Stimulated activated CD8-positive, alpha-beta memory T cell treated with anti-CD3 and anti-CD28 coated beads, Interleukin-12 subunit alpha, Interleukin-12 subunit beta, amount 100 ng/mL, for 24 hours (primary cell): Measurements from ENCODE around the gene ANKLE2.
"Not testable (repeated sequence)": the region's sequence is repeated elsewhere in the genome, so short reads cannot be mapped to it uniquely, and the experiment has no call there.

Source experiments
- DNase-seq: peaks from one replicate; pipeline ENCODE4 v3.0.0-alpha.2; 2020; ENCODE audit errors: extremely low read depth

Gene ANKLE2

DNA sequence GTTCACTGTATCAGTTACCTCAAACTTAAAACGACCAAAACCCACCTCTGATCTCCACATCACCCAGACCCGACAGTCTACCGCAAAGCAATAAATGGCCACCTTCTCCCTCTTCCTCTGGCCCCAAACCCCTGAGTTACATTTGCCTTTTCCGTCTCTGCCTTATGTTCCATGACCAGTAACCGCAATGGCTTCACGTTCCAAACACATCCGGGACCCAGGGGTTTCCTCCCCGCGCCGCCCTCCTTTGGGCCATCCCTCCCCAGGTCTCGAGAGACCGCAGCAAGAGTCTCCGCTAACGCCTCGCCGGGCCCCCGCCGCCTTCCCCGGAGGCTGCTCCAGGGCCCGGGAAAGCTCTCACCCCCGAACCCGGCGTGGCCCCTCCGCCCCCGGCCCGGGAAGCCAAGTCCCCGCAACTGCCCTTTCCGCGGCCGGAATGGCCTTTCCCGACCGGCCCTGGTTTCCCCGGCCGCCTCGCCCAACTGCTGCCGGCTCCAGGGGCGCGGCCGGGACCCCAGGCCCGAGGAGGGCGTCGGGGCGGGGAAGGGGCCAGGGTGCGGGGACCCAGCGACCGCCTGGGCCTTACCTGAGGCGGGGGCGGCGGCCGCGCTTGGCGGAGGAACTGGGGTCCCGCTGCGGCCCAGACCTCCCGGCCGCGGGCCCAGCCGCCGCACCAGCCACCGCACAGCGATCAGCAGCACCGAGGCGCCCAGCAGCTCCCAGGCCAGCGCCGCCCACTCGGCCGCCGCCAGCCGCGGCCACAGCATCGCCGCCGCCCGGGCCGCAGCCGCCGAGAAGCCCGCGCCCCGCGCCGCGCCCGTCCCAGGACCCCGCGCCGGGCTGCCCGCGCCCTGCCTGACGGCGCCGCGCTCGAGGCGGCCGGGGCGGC is at the start of gene ANKLE2:
TSS of gene ANKLE2 (minus strand) at position 801 of the 889 bp plus-strand sequence. CDS start at position 767, 34 bp downstream.
- DNase-seq = peak; percentile 31

DNA sequence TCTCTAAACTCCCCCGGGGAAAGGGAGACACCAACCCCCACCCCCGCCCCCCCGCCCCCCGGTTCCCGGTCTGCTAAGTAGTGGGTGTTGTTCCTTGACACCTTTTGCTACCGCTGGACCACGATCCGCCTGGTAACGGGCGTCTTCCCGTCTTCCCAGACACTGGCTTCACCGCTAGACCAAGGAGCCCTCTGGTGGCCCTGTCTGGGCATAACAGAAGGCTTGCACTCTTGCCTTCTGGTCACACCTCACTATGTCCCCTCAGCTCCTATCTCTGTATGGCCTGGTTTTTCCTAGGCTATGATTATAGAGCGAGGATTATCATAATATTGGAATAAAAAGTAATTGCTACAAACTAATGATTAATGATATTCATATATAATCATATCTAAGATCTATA is 47.8 kb upstream of the ANKLE2 start:
- DNase-seq = not testable (repeated sequence)

DNA sequence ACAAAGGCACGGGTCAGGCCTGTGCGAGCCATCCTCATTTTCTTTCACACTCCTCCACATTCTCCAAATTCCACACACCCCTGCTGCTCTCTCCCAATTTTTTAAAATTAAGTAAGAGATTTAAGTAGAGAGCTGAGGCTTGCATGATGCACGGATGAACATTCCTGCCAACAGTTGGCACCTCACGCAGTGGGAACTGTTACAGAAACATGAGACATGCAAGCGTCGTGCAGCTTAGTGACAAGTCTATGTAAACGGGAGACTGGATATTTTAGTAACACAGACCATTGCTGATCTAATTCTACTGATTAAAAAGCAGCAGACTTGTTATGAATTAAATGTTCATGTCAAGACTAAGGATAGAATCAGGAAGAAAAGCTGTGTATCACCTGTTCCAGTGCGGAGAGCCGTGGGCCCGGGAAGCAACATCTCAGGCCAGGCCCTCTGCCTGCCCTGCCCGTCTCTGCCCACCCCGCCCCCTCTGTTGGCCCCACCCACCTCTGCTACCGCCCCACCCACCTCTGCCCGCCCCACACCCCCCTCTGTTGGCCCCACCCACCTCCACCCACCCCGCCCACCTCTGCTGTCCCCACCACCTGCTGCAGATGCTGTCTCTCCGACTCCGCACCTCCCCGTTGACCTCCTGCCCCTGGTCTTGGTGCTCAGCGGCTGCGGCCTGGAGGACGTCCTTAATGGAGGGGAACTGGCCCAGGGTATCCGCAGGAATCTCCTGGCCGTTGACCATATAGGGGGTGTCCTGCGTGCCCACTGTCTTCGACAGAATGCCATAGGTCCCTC is 45.9 kb upstream of the ANKLE2 start:
- no peak for DNase-seq

DNA sequence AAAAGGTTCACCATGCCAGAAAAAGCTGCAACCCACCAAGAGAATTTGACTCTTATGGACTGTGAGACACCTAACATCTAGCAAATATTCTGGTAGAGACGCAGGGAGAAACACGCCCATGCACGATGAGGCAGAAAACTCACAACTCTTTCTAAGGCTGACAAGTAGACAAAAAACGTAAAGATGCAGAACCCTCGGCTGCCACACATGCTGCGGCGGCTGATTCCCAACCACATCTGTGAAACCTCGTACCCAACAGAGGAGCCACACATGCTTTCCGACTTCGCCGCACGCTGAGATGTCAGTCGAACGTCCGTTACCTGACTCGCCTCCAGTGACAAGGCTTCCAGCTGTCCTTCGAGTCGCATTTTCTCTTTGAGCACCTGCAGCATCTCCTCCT is 45.2 kb upstream of the ANKLE2 start:
- DNase-seq = no peak

DNA sequence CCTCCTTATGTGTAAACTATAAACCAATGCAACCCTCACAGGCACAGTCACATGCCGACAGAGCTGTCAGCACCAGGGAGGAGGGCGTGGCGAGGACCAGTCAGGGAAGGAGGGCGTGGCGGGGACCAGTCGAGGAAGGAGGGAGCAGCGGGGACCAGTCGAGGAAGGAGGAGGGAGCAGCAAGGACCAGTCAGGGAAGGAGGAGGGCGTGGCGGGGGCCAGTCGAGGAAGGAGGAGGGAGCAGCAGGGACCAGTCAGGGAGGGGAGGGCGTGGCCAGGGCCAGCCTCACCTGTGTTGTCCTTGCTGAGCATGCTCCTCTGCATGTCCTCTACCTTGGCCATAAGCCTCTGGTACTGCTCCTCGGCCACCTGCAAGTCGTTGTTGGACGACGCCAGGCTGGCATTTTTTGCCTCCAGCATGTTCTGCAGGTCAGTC is 42.8 kb upstream of the ANKLE2 start:
- DNase-seq = no peak

DNA sequence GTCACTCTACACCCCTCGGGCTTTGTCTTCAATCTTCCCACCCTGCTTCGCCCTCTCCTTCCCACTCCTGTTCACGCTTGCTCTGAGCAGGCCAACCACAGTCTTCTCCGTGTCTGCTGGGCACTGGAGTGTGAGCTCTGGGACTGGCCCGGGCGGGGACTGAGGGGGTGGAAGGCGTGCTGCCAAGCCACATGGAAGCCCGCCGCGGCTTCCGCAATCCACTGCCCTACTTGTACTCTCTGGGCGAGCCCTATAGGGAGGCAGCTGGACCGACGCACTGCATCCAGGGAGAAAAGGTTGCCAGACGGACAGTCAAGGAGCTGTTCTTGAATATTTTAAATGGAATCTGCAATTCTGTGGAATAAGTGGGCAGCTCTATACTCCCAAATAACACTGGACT is 42.3 kb upstream of the ANKLE2 start:
- DNase-seq = no peak

DNA sequence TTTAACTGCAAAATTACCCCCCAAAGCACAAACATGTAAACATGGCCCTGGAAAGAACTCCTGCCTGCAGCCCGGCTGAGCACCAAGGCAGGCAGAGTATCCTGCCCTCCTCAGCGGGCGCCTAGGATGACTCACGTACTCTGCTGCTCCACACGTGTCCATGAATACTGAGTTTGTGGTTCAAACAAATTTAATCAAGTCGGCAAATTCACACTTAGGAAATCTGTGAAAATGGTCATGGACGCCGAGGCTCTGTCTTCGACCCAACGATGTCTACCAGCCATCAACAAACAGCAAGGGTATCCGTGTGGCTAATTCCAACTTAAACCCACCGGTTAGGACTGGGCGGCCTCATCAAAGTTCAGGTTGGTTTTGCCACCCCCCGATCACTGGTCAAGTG is 41.5 kb upstream of the ANKLE2 start:
- DNase-seq = no peak

DNA sequence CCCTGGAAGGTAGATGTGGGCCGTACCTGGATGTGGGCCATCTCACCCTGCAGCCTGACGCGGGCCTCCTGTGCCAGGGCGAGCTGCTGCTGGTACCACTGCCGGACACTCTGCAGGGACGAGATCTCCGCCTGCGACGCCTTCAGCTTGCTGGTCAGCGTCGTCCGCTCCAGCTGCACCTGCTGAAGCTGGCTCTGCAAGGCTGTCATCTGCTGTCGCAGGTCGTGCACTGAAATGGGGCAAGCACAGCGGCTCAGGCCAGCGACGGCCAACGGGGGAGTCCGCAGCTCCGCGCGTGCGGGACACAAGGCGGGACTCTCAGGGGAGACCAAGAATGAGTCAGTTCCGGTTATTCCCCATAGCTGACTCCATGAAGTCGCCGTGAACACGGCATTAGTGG is 40.1 kb upstream of the ANKLE2 start:
- DNase-seq = no peak

DNA sequence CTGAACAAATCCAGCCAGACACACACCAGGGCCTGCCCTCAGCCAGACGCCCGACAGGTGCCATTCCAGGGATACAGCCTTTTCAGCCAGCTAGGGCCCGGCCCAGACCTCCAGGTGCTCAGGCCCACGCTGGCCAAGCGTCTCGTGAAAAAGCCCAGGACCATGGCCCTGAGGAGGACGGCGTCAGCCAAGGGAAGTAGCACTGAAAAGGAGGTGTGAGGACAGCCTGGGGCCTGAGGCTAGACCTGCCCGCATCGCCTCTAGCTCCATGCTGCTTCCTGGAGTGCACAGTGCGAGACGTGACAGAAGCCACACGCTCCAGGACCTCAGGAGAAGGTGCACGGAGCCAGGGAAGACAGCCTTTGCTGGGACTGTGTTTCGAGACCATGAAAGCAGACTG is 37.2 kb upstream of the ANKLE2 start:
- DNase-seq = no peak

DNA sequence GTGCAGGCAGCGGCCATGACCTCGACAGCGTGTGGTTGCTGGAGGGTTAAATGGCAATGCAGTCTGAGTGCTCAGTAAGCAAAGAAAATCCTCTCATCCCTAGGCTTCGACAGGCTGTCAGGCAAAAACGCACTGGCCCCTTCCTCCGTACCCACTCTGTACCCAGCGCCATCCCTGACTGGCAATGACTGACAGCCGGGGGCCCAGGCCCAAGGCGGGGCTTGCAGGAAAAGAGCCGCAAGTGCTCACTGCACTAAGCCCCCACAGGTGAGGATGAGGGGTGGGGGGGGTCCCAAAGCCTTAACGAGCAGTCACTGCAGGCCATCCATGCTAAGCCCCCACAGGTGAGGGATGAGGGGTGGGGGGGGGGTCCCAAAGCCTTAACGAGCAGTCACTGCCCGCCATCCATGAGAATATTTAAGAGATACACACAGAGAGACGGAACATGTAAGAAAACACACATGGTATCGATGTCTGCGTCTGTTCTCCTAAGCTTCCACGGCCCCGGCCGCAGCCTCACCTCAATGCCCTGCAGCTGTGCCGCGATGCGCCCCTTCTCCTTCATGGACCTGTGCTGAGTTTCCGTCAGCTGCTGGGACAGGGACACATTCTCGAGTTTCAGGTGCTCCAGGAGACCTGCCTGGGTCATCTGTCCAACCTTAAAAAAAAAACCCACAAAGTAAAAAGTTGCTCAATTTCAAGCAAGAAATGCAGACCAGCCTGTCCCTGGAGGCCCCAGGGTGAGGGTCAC is 36.4 kb upstream of the ANKLE2 start:
- DNase-seq = no peak

DNA sequence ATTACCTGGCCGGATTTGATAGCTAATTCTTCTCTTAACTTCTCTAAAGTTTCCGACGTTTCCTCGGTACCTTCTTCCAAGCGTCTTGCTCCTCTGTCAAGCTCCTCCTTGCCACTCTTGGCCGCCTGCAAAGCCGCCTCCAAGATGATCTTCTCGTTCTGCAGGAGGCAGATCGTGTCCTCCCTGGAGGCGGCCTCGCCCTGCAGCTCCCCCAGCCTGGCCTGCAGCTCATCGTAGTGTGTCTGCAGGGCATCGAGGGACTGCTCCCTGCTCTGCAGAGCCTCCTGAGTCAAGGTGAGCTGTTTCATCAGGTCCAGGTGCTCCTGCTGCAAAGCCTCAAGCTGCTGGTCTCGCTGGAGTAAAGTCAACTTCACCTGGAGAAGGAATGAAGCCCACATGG is 34.2 kb upstream of the ANKLE2 start:
- DNase-seq = no peak

DNA sequence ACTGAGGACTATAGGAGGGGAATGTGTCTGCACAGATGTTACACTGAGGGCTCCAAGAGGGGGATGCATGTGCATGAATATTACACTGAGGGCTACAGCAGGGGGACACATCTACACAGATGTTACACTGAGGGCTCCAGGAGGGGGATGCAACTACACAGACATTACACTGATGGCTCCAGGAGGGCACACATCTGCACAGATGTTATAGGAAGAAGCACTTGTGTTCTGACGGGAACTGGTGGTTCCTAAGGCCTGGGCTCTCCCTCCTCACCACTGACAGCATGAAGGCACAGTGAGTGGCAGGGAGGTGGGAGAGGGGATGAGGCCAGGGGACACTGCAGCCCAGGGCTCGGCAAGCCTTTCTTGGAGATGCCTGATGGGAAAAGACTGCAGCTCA is 30.3 kb upstream of the ANKLE2 start:
- not testable (repeated sequence) for DNase-seq

DNA sequence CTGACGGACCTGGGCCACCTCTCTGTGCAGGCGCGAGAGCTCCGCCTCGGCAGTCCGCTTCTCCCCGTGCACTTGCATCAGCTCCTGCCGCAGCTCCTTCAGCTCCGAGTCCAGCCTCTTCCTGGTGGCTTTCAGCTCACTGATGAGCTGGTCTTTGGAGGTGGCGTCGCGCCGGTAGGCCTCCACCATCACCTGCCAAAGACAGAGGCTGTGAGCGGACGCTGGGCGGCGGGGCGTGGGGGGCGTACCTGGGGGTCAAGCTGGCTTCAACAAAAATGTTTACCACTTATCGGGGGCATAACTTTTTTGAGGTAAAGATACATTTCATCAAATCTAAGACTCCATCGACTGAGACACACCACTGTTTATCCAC is 27.5 kb upstream of the ANKLE2 start:
- no peak for DNase-seq

DNA sequence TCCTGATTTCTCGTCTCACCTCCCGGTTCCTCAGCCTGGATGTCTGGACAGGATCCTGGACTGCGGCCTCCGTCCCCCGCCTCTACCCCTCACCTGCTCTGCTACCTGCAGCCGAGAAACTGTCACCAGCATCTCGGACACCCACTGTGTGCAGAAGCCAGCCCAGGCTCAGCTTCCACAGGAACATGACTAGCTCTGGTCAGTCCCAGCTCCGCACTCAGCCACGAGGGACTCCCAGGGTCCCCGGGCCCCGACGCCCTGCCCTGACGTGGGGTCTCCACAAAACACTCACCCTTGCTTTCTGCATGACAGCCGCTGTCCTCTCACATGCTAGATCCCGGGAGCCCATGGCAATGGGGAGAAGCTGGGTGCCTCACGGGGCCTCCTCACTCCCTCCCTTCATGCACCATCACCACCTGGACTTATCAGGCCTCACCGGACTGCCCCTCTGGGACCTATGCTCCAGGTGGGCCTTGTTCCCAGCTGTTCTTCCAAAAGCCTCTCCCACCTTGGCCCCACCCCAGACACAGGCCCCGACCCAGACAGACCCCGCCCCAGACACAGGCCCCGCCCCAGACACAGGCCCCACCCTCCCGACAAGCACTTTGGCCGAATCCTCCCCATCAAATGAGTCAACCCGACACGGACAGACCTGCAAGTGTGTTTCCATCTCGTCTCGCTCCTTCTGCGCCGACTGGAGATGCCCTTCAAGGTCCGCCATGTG is 26.9 kb upstream of the ANKLE2 start:
- no peak for DNase-seq

DNA sequence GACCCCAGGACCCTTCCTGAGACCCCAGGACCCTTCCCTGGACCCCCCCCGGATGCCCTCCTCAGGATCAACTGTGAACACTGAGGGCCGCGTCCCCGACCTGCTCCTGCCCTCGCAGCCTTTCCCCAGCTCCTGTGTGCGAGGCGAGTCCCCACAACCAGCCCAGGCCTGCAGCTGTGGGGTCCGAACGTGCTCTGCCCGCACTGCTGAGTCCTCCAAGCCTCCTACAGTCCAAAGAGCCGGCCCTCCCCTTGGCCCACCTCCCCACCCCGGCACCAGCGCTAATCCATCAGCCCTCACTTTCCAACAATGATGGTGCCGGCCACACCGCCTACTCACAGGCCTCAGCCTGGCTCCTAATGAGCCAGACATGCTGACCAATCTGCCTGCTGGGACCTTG is 26.2 kb upstream of the ANKLE2 start:
- no peak for DNase-seq

DNA sequence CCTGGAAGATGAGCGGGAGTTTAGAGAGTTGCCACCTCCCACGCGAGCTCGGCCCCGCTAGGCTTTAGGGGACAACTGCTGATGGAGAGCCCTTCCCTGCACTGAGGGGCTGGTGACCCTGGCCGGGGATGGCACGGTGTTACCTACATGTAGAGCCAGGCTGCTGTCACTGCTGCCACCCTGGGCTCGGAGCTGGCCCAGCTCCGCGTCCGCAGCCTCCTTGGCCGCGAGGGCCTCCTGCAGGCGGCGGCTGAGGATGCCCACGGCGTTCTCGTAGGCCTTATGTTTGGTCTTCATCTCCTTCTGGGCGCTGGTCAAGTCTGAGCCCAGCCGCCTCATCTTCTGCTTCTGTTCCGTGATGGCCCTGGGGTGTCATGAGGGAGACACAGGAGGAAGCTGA is 24.6 kb upstream of the ANKLE2 start:
- DNase-seq = no peak

DNA sequence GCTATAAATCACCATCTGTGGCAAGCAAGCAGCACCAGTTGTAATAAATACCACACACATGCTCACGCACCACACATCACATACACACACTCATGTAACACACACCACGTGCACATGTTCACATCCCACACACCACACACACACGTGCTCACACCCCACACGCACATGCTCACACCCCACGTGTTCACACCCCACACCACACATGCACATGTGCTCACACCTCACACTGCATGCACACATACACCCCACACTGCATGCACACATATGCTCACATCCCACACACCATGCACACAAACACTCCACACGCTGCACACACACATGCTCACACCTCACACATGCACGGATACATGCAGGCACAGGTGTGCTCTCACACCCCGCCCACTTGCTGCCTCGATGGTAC is 22.9 kb upstream of the ANKLE2 start:
- no peak for DNase-seq

DNA sequence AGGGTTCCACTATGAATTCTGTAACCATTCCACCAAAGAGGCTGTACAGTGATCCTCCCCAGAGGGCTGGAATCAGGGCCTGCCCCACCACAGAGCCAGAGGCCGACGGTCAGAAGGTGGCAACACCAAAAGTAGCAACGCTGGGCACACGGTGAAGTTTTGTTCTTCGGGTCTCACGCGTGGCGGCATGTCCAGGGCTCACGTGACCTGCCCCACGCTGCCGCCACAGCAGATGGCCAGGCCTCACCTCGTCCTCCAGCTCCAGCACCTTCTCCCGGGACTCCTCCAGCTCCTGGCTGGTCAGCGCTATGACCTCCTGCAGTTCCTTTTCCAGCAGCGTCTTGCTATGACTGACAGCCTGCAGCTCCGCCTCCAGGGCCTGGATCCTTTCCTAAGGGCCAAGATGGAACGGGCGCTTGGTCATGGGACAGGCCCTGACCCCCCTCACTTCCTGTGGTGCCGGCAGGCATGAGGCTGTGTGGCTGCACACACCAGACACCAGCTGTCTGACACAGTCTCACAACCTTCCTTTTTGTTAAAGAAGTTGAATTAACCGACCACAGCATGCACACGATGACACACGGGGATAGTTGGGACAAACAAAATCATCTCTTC is 22.4 kb upstream of the ANKLE2 start:
- DNase-seq = no peak

DNA sequence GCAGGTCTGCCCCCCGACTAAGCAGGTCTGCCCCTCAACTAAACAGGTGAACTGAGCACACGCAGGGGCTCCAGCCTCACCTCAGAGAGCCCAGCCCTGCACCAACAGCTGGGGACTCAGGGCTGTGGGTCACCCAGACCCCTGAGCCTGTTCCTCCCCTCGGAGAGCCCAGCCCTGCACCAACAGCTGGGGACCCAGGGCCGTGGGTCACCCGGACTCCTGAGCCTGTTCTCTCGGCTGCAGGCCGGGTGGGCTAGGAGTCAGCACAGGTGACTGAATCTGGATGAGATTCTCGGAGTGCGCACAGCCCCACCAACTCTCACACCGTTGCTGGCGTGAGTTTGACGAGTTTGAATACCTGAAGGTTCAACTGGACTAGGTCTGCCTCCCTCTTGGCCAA is 20.3 kb upstream of the ANKLE2 start:
- no peak for DNase-seq

DNA sequence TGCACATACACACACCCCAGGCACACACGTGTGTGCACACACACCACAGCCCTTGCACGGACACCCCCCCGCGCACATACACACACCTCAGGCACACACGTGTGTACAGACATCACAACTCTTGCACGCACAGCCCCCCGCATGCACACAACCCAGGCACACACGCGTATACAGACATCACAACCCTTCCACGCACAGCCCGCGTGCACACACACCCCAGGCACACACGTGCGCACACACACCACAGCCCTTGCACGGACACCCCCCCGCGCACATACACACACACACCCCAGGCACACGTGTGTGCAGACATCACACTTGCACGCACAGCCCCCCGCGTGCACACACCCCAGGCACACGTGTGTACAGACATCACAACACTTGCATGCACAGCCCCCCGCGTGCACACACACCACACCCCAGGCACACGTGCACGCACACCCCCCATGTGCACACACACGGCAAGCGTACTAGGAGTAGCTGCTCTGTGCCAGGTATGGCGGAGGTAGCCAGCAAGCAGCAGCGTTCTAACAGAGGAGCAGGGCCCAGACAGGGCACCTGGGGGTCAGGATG is 18.2 kb upstream of the ANKLE2 start:
- DNase-seq = no peak

DNA sequence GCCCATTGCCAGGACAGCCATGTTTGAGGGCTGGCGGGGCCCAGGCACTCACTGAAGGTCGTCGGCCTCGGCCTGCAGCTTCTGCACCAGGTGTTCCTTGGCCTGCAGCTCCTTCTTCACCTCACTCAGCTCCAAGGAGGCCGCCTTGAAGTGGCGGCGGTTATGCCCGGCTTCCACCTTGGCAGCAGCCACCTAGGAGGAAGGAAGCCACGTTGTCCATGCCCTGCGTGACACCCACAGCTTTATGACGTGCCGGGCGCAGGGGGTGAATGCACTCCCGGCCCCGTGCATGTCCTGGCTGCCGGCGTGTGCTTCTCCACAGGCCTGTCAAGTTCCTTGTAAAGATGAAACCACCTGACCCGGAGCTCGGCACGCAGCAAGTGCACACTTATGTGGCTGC is 16.0 kb upstream of the ANKLE2 start:
- DNase-seq = no peak
